K562 (cell line): ENCODE measurements around the gene DYNLL1. TPM values are rescaled to one million over a fixed set of nuclear protein-coding genes. Genes with fewer than 3 reads are reported as not detected.
A peak's percentile ranks its signal among the peaks of the same experiment; 100 is the strongest.

Experiments
- HDAC1 ChIP-seq, 2 experiments: fragments of 450-650 bp; IDR thresholded peaks; 2 replicates each; pipeline ENCODE4 v1.6.1; 2016 to 2017; ENCODE audit warnings: inconsistent platforms in 1 of 2, mild to moderate bottlenecking in 1 of 2, moderate library complexity in 1 of 2
- NCOA4 ChIP-seq: fragments of 450-650 bp; IDR thresholded peaks from 2 replicates; pipeline ENCODE4 v1.6.1; 2018; ENCODE audit warnings: mild to moderate bottlenecking; ENCODE audit not compliant: partially characterized antibody
- RAD51 ChIP-seq: fragments of 450-650 bp; IDR thresholded peaks from 2 replicates; pipeline ENCODE4 v1.7.1; 2016; ENCODE audit warnings: low read depth, mild to moderate bottlenecking, borderline replicate concordance
- TBL1XR1 ChIP-seq, 2 experiments: IDR thresholded peaks; 2 replicates each; pipeline ENCODE4 v1.6.1; 2012; ENCODE audit warnings: improper control_type of control experiment in 2 of 2, low read length in 2 of 2, mild to moderate bottlenecking in 1 of 2
- ZKSCAN3 ChIP-seq: fragments of 250-450 bp; sonication (Bioruptor Pico); IDR thresholded peaks from 2 replicates; pipeline ENCODE4 v1.4.0; 2020
- ZNF407 ChIP-seq: fragments of 450-650 bp; IDR thresholded peaks from 2 replicates; pipeline ENCODE4 v1.6.1; 2016; ENCODE audit warnings: low read depth
- ZNF507 ChIP-seq: conservative IDR thresholded peaks from 2 replicates; pipeline ENCODE4 v1.6.1; 2017; ENCODE audit warnings: missing genetic modification characterization, missing compliant biosample characterization
- polyA plus RNA-seq, 8 experiments: library from polyadenylated mRNA; depleted of rRNA in 4 of 8; stranded (reverse) in 5 of 8; unstranded in 3 of 8; fragments of >200 nt; fragmentation: Nextera tagmentation in 2 of 8; fragmentation: Illumina TruSeq in 1 of 8; extraction: Ambion mirVana in 2 of 8; extraction: Trizol in 1 of 8; gene quantifications; 2 replicates each; pipeline versions ENCODE4 v1.2.1 to v1.2.3, GENCODE V29; 2011 to 2014; ENCODE audit warnings: inconsistent platforms in 1 of 8, missing spikeins in 1 of 8
- total RNA-seq, 7 experiments: library from RNA; depleted of rRNA in 6 of 7; stranded (reverse); fragments of >200 nt in 6 of 7; fragmentation: Illumina TruSeq in 2 of 7; extraction: Trizol in 2 of 7; gene quantifications; 2 replicates each; pipeline versions ENCODE4 v1.2.1 to v1.2.3, GENCODE V29; 2011 to 2021; ENCODE audit warnings: low replicate concordance in 1 of 7
- TF ChIP-seq, protein P1 (sequence below): fragments of 250-450 bp; sonication (Bioruptor Pico); IDR thresholded peaks from 2 replicates; pipeline ENCODE4 v1.4.0; 2020; ENCODE audit warnings: mild to moderate bottlenecking, moderate library complexity
- TF ChIP-seq, protein P2 (sequence below): fragments of 450-650 bp; IDR thresholded peaks from 2 replicates; pipeline ENCODE4 v1.6.1; 2016; ENCODE audit warnings: borderline replicate concordance
- TF ChIP-seq, protein P3 (sequence below): fragments of 250-450 bp; sonication (Bioruptor Pico); IDR thresholded peaks from 2 replicates; pipeline ENCODE4 v1.8.0; 2021; ENCODE audit warnings: mild to moderate bottlenecking, moderate library complexity

Gene DYNLL1
- total and polyA plus RNA-seq, 9 of the 15 experiments (the other 6 are each of a cell fraction or from before 2014, with no cell fraction given) = 303 to 1,112 (median 468) TPM

- TF ChIP-seq ZNF407 (no peak), ZKSCAN3 (no peak), TBL1XR1 (IDR thresholded peaks at IDR 0.05; ENCODE audit: low read length in 2 of 2) (no peak; a peak in 1 of 4 replicates), RAD51 (no peak), NCOA4 (no peak), HDAC1 (IDR thresholded peaks at IDR 0.05) (no peak), ZNF507 (tag) (no peak)
- TF ChIP-seq, protein P1, sequence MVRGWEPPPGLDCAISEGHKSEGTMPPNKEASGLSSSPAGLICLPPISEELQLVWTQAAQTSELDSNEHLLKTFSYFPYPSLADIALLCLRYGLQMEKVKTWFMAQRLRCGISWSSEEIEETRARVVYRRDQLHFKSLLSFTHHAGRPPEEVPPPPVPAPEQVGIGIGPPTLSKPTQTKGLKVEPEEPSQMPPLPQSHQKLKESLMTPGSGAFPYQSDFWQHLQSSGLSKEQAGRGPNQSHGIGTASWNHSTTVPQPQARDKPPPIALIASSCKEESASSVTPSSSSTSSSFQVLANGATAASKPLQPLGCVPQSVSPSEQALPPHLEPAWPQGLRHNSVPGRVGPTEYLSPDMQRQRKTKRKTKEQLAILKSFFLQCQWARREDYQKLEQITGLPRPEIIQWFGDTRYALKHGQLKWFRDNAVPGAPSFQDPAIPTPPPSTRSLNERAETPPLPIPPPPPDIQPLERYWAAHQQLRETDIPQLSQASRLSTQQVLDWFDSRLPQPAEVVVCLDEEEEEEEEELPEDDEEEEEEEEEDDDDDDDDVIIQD (CRISPR knock-in tag) = no peak
- TF ChIP-seq, protein P2, sequence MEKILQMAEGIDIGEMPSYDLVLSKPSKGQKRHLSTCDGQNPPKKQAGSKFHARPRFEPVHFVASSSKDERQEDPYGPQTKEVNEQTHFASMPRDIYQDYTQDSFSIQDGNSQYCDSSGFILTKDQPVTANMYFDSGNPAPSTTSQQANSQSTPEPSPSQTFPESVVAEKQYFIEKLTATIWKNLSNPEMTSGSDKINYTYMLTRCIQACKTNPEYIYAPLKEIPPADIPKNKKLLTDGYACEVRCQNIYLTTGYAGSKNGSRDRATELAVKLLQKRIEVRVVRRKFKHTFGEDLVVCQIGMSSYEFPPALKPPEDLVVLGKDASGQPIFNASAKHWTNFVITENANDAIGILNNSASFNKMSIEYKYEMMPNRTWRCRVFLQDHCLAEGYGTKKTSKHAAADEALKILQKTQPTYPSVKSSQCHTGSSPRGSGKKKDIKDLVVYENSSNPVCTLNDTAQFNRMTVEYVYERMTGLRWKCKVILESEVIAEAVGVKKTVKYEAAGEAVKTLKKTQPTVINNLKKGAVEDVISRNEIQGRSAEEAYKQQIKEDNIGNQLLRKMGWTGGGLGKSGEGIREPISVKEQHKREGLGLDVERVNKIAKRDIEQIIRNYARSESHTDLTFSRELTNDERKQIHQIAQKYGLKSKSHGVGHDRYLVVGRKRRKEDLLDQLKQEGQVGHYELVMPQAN = peak; percentile 58; the same call in 1 of the 2 replicates
- TF ChIP-seq, protein P3, sequence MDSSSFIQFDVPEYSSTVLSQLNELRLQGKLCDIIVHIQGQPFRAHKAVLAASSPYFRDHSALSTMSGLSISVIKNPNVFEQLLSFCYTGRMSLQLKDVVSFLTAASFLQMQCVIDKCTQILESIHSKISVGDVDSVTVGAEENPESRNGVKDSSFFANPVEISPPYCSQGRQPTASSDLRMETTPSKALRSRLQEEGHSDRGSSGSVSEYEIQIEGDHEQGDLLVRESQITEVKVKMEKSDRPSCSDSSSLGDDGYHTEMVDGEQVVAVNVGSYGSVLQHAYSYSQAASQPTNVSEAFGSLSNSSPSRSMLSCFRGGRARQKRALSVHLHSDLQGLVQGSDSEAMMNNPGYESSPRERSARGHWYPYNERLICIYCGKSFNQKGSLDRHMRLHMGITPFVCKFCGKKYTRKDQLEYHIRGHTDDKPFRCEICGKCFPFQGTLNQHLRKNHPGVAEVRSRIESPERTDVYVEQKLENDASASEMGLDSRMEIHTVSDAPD (CRISPR knock-in tag) = no peak
Observed at GRCh38 chr12:120496413-120497340, 764 bp downstream of the DYNLL1 start (continued).
